Bronchial smooth muscle cell (primary cell): Measurements from ENCODE around the gene RHAG. TPM values are rescaled to one million over a fixed set of nuclear protein-coding genes. Genes with fewer than 3 reads are reported as not detected.

ENCODE experiments used
- total RNA-seq: library from RNA; depleted of rRNA; stranded (reverse); fragments of >200 nt; gene quantifications from 2 replicates; pipeline ENCODE4 v1.2.1, GENCODE V29; 2014

Gene RHAG
- total RNA-seq, result under 0.01 TPM in 1 of 2 replicates, not detected in the other

GRCh38 chr6:49636713-49637349, at the start of gene RHAG:
Gene RHAG, minus strand, starts transcription at chr6:49636839. Its CDS starts 27 bp downstream, at chr6:49636812.

Other genes starting within 250 kb of the RHAG start
- gene MMUT, start 173.6 kb downstream of the RHAG start, total RNA-seq, result 16.2 and 23.6 TPM in 2 replicates
- 1.8 and 2.4 TPM in 2 replicates for gene CENPQ, start 173.5 kb downstream of the RHAG start, total RNA-seq
- gene GLYATL3, start 136.9 kb downstream of the RHAG start, total RNA-seq, result not detected in 2 replicates
- 0.17 and 0.79 TPM in 2 replicates for gene C6orf141, start 86.2 kb downstream of the RHAG start, total RNA-seq
- gene CRISP2, start 76.7 kb upstream of the RHAG start, total RNA-seq, result not detected in 2 replicates
- not detected in 2 replicates for gene CRISP3, start 107.5 kb upstream of the RHAG start, total RNA-seq
- gene PGK2, start 150.4 kb upstream of the RHAG start, total RNA-seq, result not detected in 2 replicates
- not detected in 2 replicates for gene CRISP1, start 229.7 kb upstream of the RHAG start, total RNA-seq